ENCODE results near the gene NFIX.

DNA sequence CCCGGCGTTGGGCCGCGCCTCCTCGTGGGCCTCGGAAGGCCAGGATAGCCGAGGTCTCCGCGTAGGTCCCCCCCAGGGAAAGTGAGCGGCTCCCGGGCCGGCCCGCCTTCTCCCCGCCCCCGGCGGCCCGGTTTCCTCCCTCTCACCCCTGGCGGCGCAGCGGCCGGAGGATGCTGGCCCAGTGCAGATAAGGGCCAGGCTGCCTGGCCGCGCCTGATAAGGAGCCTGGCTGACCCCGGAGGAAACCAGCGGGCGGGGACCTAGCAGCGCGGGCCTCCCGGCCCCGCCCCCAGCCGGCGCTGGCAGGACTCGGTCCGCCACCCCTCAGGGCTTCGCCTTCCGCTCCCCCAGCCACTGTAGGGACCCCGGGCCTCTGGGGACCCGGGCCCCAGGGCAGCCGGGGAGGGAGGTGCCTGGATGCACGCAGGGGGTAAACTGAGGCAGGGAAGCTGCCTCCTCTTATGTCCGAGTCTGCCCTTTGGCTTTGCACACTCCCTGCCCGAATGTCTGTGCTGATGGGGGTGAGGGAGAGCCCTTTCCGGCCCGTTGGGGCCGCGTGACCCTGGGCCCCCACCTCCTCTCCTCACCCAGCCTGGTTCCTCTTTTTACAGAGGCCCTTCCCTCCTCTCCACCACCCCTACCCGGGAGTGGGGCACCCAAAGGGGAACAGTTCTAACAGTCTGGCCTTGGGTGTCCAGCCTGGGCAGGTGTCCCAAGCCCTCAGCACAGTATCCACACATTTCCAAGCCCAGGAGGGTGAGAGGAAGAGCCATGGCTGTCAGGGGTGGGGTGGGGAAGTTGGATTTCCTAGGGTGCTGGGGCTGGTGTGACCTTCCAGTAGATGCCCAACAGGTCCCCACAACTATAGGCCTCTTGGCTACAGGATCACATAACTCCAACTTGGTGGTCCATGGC, 107.6 kb downstream of the NFIX start, which contains the start of gene LYL1:
- TF ChIP-seq EZH2 (IDR thresholded peaks at IDR 0.05; ENCODE audit: low read depth, unreplicated experiment) (no peak), JUNB (IDR thresholded peaks at IDR 0.05; ENCODE audit: unreplicated experiment) (no peak), STAT1 (IDR thresholded peaks at IDR 0.05; ENCODE audit: unreplicated experiment) (no peak), CREB1 (CRISPR knock-in tag; IDR thresholded peaks at IDR 0.05; ENCODE audit: low read depth) (no peak), POLR2AphosphoS5 (IDR thresholded peaks at IDR 0.05; ENCODE audit: low read depth) (no peak), EZH2phosphoT487 (IDR thresholded peaks at IDR 0.05; ENCODE audit: unreplicated experiment) (no peak), ZNF114 (CRISPR knock-in tag; IDR thresholded peaks at IDR 0.05) (no peak)
- TF ChIP-seq, protein P1, sequence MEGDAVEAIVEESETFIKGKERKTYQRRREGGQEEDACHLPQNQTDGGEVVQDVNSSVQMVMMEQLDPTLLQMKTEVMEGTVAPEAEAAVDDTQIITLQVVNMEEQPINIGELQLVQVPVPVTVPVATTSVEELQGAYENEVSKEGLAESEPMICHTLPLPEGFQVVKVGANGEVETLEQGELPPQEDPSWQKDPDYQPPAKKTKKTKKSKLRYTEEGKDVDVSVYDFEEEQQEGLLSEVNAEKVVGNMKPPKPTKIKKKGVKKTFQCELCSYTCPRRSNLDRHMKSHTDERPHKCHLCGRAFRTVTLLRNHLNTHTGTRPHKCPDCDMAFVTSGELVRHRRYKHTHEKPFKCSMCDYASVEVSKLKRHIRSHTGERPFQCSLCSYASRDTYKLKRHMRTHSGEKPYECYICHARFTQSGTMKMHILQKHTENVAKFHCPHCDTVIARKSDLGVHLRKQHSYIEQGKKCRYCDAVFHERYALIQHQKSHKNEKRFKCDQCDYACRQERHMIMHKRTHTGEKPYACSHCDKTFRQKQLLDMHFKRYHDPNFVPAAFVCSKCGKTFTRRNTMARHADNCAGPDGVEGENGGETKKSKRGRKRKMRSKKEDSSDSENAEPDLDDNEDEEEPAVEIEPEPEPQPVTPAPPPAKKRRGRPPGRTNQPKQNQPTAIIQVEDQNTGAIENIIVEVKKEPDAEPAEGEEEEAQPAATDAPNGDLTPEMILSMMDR (conservative IDR thresholded peaks at IDR 0.05; ENCODE audit: low read depth in 2 of 2) = no peak
- TF ChIP-seq, protein P2, sequence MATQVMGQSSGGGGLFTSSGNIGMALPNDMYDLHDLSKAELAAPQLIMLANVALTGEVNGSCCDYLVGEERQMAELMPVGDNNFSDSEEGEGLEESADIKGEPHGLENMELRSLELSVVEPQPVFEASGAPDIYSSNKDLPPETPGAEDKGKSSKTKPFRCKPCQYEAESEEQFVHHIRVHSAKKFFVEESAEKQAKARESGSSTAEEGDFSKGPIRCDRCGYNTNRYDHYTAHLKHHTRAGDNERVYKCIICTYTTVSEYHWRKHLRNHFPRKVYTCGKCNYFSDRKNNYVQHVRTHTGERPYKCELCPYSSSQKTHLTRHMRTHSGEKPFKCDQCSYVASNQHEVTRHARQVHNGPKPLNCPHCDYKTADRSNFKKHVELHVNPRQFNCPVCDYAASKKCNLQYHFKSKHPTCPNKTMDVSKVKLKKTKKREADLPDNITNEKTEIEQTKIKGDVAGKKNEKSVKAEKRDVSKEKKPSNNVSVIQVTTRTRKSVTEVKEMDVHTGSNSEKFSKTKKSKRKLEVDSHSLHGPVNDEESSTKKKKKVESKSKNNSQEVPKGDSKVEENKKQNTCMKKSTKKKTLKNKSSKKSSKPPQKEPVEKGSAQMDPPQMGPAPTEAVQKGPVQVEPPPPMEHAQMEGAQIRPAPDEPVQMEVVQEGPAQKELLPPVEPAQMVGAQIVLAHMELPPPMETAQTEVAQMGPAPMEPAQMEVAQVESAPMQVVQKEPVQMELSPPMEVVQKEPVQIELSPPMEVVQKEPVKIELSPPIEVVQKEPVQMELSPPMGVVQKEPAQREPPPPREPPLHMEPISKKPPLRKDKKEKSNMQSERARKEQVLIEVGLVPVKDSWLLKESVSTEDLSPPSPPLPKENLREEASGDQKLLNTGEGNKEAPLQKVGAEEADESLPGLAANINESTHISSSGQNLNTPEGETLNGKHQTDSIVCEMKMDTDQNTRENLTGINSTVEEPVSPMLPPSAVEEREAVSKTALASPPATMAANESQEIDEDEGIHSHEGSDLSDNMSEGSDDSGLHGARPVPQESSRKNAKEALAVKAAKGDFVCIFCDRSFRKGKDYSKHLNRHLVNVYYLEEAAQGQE (IDR thresholded peaks at IDR 0.05; ENCODE audit: unreplicated experiment) = no peak

Data from GM23338 (cell line).